Endothelial cell of umbilical vein (primary cell): ENCODE measurements around the gene CCDC117. TPM values are rescaled to one million over a fixed set of nuclear protein-coding genes. Genes with fewer than 3 reads are reported as not detected.
"Not testable (repeated sequence)": the region's sequence is repeated elsewhere in the genome, so short reads cannot be mapped to it uniquely, and the experiment has no call there.

Source experiments
- BruUV-seq: library from RNA; stranded (reverse); fragments of 400-500 nt; replicated peaks from 2 replicates; lab custom pipeline; 2021; lab: Mats Ljungman, UMichigan
- CTCF ChIA-PET: fragments of 300-600, 350-600 bp; sonication (Branson Sonifier 250); formaldehyde crosslinking; loops from one replicate; lab custom pipeline; 2021; ENCODE audit warnings: antibody characterized with exemption, inconsistent platforms; lab: Charles Lee
- POLR2A ChIA-PET: fragments of 300-600, 350-600 bp; sonication (Branson Sonifier 250); formaldehyde crosslinking; loops from one replicate; lab custom pipeline; 2021; ENCODE audit warnings: antibody characterized with exemption, inconsistent platforms; lab: Charles Lee
- DNase-seq: peaks from one replicate; pipeline ENCODE4 v3.0.0-alpha.2; 2011; ENCODE audit warnings: low read depth, low spot score
- FAIRE-seq: peaks from 2 replicates; lab custom pipeline; 2011; peaks lifted over from hg19 to GRCh38; lab: Jason Lieb, UNC
- H2AFZ ChIP-seq: 2 replicates; pipeline ENCODE4 v1.6.0; 2012; ENCODE audit warnings: low read depth, low read length, control low read depth, inconsistent platforms
- H3K27ac ChIP-seq: 2 replicates; pipeline ENCODE4 v1.5.1; 2011; ENCODE audit warnings: low read depth, mild to moderate bottlenecking, control low read depth, low read length, moderate library complexity; ENCODE audit not compliant: insufficient read depth
- H3K27me3 ChIP-seq, 2 experiments: 2 replicates each; pipeline versions ENCODE4 v1.6.0 to v1.6.1; 2011; ENCODE audit warnings: low read length in 2 of 2, mixed read lengths in 1 of 2; ENCODE audit not compliant: control insufficient read depth in 2 of 2, insufficient read depth in 2 of 2
- H3K36me3 ChIP-seq, 2 experiments: 2 replicates in 1 of 2; 3 replicates in 1 of 2; pipeline ENCODE4 v1.5.1; 2011; ENCODE audit warnings: low read length in 2 of 2, mild to moderate bottlenecking in 1 of 2, moderate library complexity in 1 of 2; ENCODE audit not compliant: control insufficient read depth in 2 of 2, insufficient read depth in 2 of 2; ENCODE audit errors: extremely low read depth in 1 of 2
- H3K4me1 ChIP-seq: 3 replicates; pipeline ENCODE4 v1.5.1; 2011; ENCODE audit warnings: mild to moderate bottlenecking, low read length; ENCODE audit not compliant: control insufficient read depth, insufficient read depth; ENCODE audit errors: extremely low read depth
- H3K4me2 ChIP-seq: 2 replicates; pipeline ENCODE4 v1.6.1; 2011; ENCODE audit warnings: low read length, control low read depth, mixed read lengths; ENCODE audit not compliant: insufficient read depth
- H3K4me3 ChIP-seq, 3 experiments: fragments of 200-600 bp in 1 of 3; sonication (generic), shearing (Covaris generic) in 1 of 3; replicated peaks in 1 of 3; 2 replicates each; pipeline ENCODE4 v1.5.1; 2011 to 2016; ENCODE audit warnings: control low read depth in 3 of 3, low read length in 3 of 3, mild to moderate bottlenecking in 2 of 3, inconsistent platforms in 1 of 3, low read depth in 1 of 3, moderate library complexity in 1 of 3; ENCODE audit not compliant: insufficient read depth in 1 of 3
- H3K79me2 ChIP-seq: 2 replicates; pipeline ENCODE4 v1.6.0; 2012; ENCODE audit warnings: low read length, inconsistent platforms; ENCODE audit not compliant: control insufficient read depth, insufficient read depth
- H3K9ac ChIP-seq: replicated peaks from 2 replicates; pipeline ENCODE3; 2011; ENCODE audit warnings: low read length, control low read depth; ENCODE audit not compliant: insufficient read depth; ENCODE audit errors: extremely low read depth
- H3K9me1 ChIP-seq: replicated peaks from 3 replicates; pipeline ENCODE4 v1.6.0; 2011; ENCODE audit warnings: mild to moderate bottlenecking, low read length; ENCODE audit not compliant: control insufficient read depth, insufficient read depth; ENCODE audit errors: extremely low read depth
- H3K9me3 ChIP-seq: replicated peaks from 2 replicates; pipeline ENCODE4 v1.5.1; 2012; ENCODE audit warnings: low read length, inconsistent platforms; ENCODE audit not compliant: control insufficient read depth, insufficient read depth
- H4K20me1 ChIP-seq: replicated peaks from 2 replicates; pipeline ENCODE3; 2011; ENCODE audit warnings: mild to moderate bottlenecking, low read length; ENCODE audit not compliant: control insufficient read depth, insufficient read depth; ENCODE audit errors: extremely low read depth
- CTCF ChIP-seq, 2 donors: IDR thresholded peaks; 1 replicate in 1 of 2; 2 replicates in 1 of 2; pipeline ENCODE4 v1.5.1; 2011; ENCODE audit warnings: low read length in 2 of 2, mild to moderate bottlenecking in 2 of 2, moderate library complexity in 2 of 2, control low read depth in 1 of 2, inconsistent platforms in 1 of 2, low read depth in 1 of 2; ENCODE audit not compliant: insufficient read depth in 1 of 2; ENCODE audit errors: extremely low read depth in 1 of 2
- JUN ChIP-seq: IDR thresholded peaks from 2 replicates; pipeline ENCODE4 v1.6.1; 2011; ENCODE audit warnings: borderline replicate concordance, low read depth; ENCODE audit not compliant: insufficient read length, insufficient read depth
- MAX ChIP-seq: IDR thresholded peaks from 2 replicates; pipeline ENCODE4 v1.6.1; 2011; ENCODE audit not compliant: insufficient read depth, insufficient read length
- dilution Hi-C: fragments of 300-500 bp; cut with MboI; formaldehyde crosslinking; loops from one replicate; pipeline ENCODE4 v1.15.0; 2019; ENCODE audit warnings: low sequenced_read_pairs; ENCODE audit not compliant: extremely low pct_ligation_motif_present
- intact Hi-C: fragments of 100-400 bp; cut with micrococcal nuclease; formaldehyde crosslinking; loops from one replicate; pipeline ENCODE4 v1.10.0; 2022
- polyA plus RNA-seq, 4 experiments: library from polyadenylated mRNA; depleted of rRNA in 3 of 4; stranded (reverse) in 3 of 4; unstranded in 1 of 4; fragments of >200 nt; gene quantifications; 2 replicates each; pipeline versions ENCODE4 v1.2.1 to v1.2.3, GENCODE V29; 2011 to 2012; ENCODE audit warnings: missing spikeins in 1 of 4
- total RNA-seq: library from RNA; stranded (reverse); gene quantifications from 2 replicates; pipeline ENCODE4 v1.2.3, GENCODE V29; 2021

Gene CCDC117
- total and polyA plus RNA-seq, 2 donors (not counting 3 experiments of a cell fraction or from before 2014, with no cell fraction given) = 5.5 to 23.3 TPM

- H2AFZ ChIP-seq, H3K4me3 ChIP-seq, H4K20me1 ChIP-seq, H3K9me3 ChIP-seq, H3K27me3 ChIP-seq, H3K79me2 ChIP-seq, H3K9me1 ChIP-seq, DNase-seq, CTCF ChIA-PET, POLR2A ChIA-PET, H3K4me2 ChIP-seq, H3K27ac ChIP-seq, BruUV-seq, intact Hi-C loops, dilution Hi-C loops, FAIRE-seq, H3K36me3 ChIP-seq, H3K9ac ChIP-seq: not testable (repeated sequence)
- peaks cover 18% of the 10 kb centered on the region for H3K4me1 ChIP-seq
Measured at GRCh38 chr22:28754512-28754911, 18.0 kb upstream of the CCDC117 start.

- intact Hi-C loops (no loop called here), dilution Hi-C loops (no loop called here)
- no peaks in the 10 kb centered on the region for H3K27me3 ChIP-seq
- FAIRE-seq (no peak), DNase-seq (no peak)
- POLR2A ChIA-PET = interaction anchor here (0.7 kb wide), 1 partner anchor 11 kb away, joined by 10 read pairs; no protein-coding TSS in a partner anchor
- H3K27ac ChIP-seq = no peak overlapping the region
- H3K79me2 ChIP-seq = no peaks in the 10 kb centered on the region
- H4K20me1 ChIP-seq = no peaks in the 10 kb centered on the region
- H3K9me3 ChIP-seq = no peaks in the 10 kb centered on the region
- H3K9me1 ChIP-seq = no peaks in the 10 kb centered on the region
- H3K9ac ChIP-seq = no peak overlapping the region
- H3K36me3 ChIP-seq = no peaks in the 10 kb centered on the region
- H2AFZ ChIP-seq = no peak overlapping the region
- CTCF ChIA-PET = interaction anchor here (0.6 to 1.4 kb wide), 3 partner anchors 8 to 68 kb away, joined by 3 to 4 read pairs (median 4); no protein-coding TSS in a partner anchor
- H3K4me3 ChIP-seq = no peak overlapping the region
- no peak for TF ChIP-seq MAX
- TF ChIP-seq CTCF (IDR thresholded peaks at IDR 0.05; ENCODE audit: extremely low read depth in 1 of 2, insufficient read depth in 1 of 2, low read depth in 1 of 2, low read length in 2 of 2) = no peak
- TF ChIP-seq JUN = no peak
- BruUV-seq = no TSS peak
- H3K4me1 ChIP-seq = no peaks in the 10 kb centered on the region
- H3K4me2 ChIP-seq = no peak overlapping the region
Measured at GRCh38 chr22:28759861-28760560, 12.5 kb upstream of the CCDC117 start.
